ENCODE measurements around the gene RUNX2.

The RUNX2 gene

GRCh38 chr6:45478240-45478639 lies 150.1 kb downstream of the RUNX2 start (continued):
- TF ChIP-seq ZNF391 (tag by site-specific recombination; IDR thresholded peaks at IDR 0.05; ENCODE audit: borderline replicate concordance, low read depth) (no peak), ZNF292 (tag by site-specific recombination; IDR thresholded peaks at IDR 0.05; ENCODE audit: borderline replicate concordance, low read depth) (no peak), KLF8 (tag by site-specific recombination; IDR thresholded peaks at IDR 0.05) (no peak)

GRCh38 chr6:45479834-45480751 lies 152.0 kb downstream of the RUNX2 start:
- ChIA-PET POLR2A (no interaction called here), CTCF (no interaction called here)
- Histone ChIP-seq H3K27ac (ENCODE audit: extremely low read depth, low read depth, low read length) (no peak overlapping the region), H3K36me3 (ENCODE audit: control insufficient read depth in 2 of 2, insufficient read depth in 1 of 2, low read length in 2 of 2) (no peaks in the 10 kb centered on the region), H3K4me1 (ENCODE audit: control insufficient read depth, insufficient read depth, low read length) (peaks cover 12% of the 10 kb centered on the region), H3K9me3 (ENCODE audit: control insufficient read depth, insufficient read depth, low read depth, low read length) (no peaks in the 10 kb centered on the region), H3K4me3 (ENCODE audit: low read depth, low read length) (no peak overlapping the region)
- TF ChIP-seq SP3 (tag by site-specific recombination; IDR thresholded peaks at IDR 0.05) (no peak), REST (tag by site-specific recombination; IDR thresholded peaks at IDR 0.05) (peak; percentile 54), FEZF1 (tag by site-specific recombination; IDR thresholded peaks at IDR 0.05) (peak; percentile 80), ATF2 (tag by site-specific recombination; IDR thresholded peaks at IDR 0.05; ENCODE audit: low read depth) (peak; percentile 44; the same call in 1 of the 2 replicates), ZIC2 (tag by site-specific recombination; IDR thresholded peaks at IDR 0.05) (no peak), ZBTB17 (tag by site-specific recombination; IDR thresholded peaks at IDR 0.05) (0 out of 2 replicates have a peak, but pooled peaks have one; percentile 48), ZNF335 (tag by site-specific recombination; conservative IDR thresholded peaks at IDR 0.05) (peak; percentile 99), ZBTB44 (tag by site-specific recombination; IDR thresholded peaks at IDR 0.05) (peak; percentile 47; the same call in 1 of the 2 replicates), ZNF629 (tag by site-specific recombination; IDR thresholded peaks at IDR 0.05) (no peak), PRDM6 (tag by site-specific recombination; IDR thresholded peaks at IDR 0.05) (peak; percentile 78), BCL11B (tag by site-specific recombination; IDR thresholded peaks at IDR 0.05; ENCODE audit: low read depth) (no peak), ZSCAN30 (tag by site-specific recombination; IDR thresholded peaks at IDR 0.05) (no peak), ZNF645 (tag by site-specific recombination; IDR thresholded peaks at IDR 0.05) (no peak), ZNF398 (tag by site-specific recombination; IDR thresholded peaks at IDR 0.05) (no peak)
